Hepatocyte (in vitro differentiated cells): Measurements from ENCODE around the gene IRF6. TPM values are rescaled to one million over a fixed set of nuclear protein-coding genes. Genes with fewer than 3 reads are reported as not detected.

Experiments used
- DNase-seq: peaks from one replicate; pipeline ENCODE4 v3.0.0-alpha.2; 2016; ENCODE audit warnings: low spot score
- H2AFZ ChIP-seq: fragments of 200-600 bp; sonication (generic); 2 replicates; pipeline ENCODE4 v1.6.0; 2016; ENCODE audit warnings: antibody characterized with exemption, mild to moderate bottlenecking
- H3K27ac ChIP-seq: fragments of 200-600 bp; sonication (generic); 2 replicates; pipeline ENCODE4 v1.5.1; 2016; ENCODE audit warnings: mild to moderate bottlenecking
- H3K27me3 ChIP-seq: fragments of 200-600 bp; sonication (generic); 2 replicates; pipeline ENCODE4 v1.6.1; 2016
- H3K36me3 ChIP-seq: fragments of 200-600 bp; sonication (generic); replicated peaks from 2 replicates; pipeline ENCODE4 v1.5.1; 2016; ENCODE audit warnings: low read depth; ENCODE audit not compliant: insufficient read depth
- H3K4me1 ChIP-seq: fragments of 200-600 bp; sonication (generic); 2 replicates; pipeline ENCODE4 v1.5.1; 2016; ENCODE audit warnings: mild to moderate bottlenecking, moderate library complexity; ENCODE audit not compliant: insufficient read depth
- H3K4me2 ChIP-seq: fragments of 200-600 bp; sonication (generic); 2 replicates; pipeline ENCODE4 v1.6.0; 2016
- H3K4me3 ChIP-seq: fragments of 200-600 bp; sonication (generic); 2 replicates; pipeline ENCODE4 v1.5.1; 2016; ENCODE audit warnings: mild to moderate bottlenecking
- H3K79me2 ChIP-seq: fragments of 200-600 bp; sonication (generic); 2 replicates; pipeline ENCODE4 v1.6.0; 2017; ENCODE audit warnings: mild to moderate bottlenecking
- H3K9me2 ChIP-seq: fragments of 200-600 bp; sonication (generic); replicated peaks from 2 replicates; pipeline ENCODE4 v1.6.0; 2017; ENCODE audit warnings: mild to moderate bottlenecking; ENCODE audit not compliant: insufficient read depth
- H3K9me3 ChIP-seq: fragments of 200-600 bp; sonication (generic); 2 replicates; pipeline ENCODE4 v1.5.1; 2016; ENCODE audit warnings: low read depth, mild to moderate bottlenecking
- H4K20me1 ChIP-seq: fragments of 200-600 bp; sonication (generic); 2 replicates; pipeline ENCODE4 v1.6.0; 2016; ENCODE audit warnings: mild to moderate bottlenecking; ENCODE audit not compliant: insufficient read depth, poor library complexity, severe bottlenecking
- CTCF ChIP-seq: fragments of 200-600 bp; sonication (generic); IDR thresholded peaks from 2 replicates; pipeline ENCODE4 v1.5.1; 2016; ENCODE audit warnings: antibody characterized with exemption, mild to moderate bottlenecking; ENCODE audit not compliant: poor library complexity
- EZH2 ChIP-seq: fragments of 200-600 bp; sonication (generic); IDR thresholded peaks from 2 replicates; pipeline ENCODE4 v1.6.1; 2016; ENCODE audit warnings: antibody characterized with exemption, mild to moderate bottlenecking, borderline replicate concordance
- EZH2phosphoT487 ChIP-seq: fragments of 200-600 bp; sonication (generic); IDR thresholded peaks from one replicate; pipeline ENCODE4 v1.6.1; 2018; ENCODE audit warnings: antibody characterized with exemption, mild to moderate bottlenecking, low read depth, moderate library complexity; ENCODE audit not compliant: unreplicated experiment, severe bottlenecking
- WGBS: methylation state at CpG from one replicate; pipeline ENCODE4 v1.1.6; 2016; ENCODE audit warnings: low lambda C conversion rate; ENCODE audit errors: missing lambda C conversion rate; 5-methylcytosine and 5-hydroxymethylcytosine counted together
- polyA plus RNA-seq: library from polyadenylated mRNA; unstranded; fragments of >200 nt; fragmentation: Nextera tagmentation; extraction: Ambion mirVana; gene quantifications from 2 replicates; pipeline ENCODE4 v1.2.1, GENCODE V29; 2016
- total RNA-seq: library from RNA; depleted of rRNA; stranded (reverse); fragments of >200 nt; gene quantifications from 2 replicates; pipeline ENCODE4 v1.2.3, GENCODE V29; 2014

Gene IRF6
- total and polyA plus RNA-seq, 2 experiments from 2014 or later, result 31.0 to 35.3 TPM

- WGBS, result 60% methylated on average over 3 of the region's 3 CpGs
- H3K9me3 ChIP-seq, result no peaks in the 10 kb centered on the region
- no peak overlapping the region for H3K4me3 ChIP-seq
- H3K79me2 ChIP-seq, result no peaks in the 10 kb centered on the region
- no peak for DNase-seq
- H3K4me2 ChIP-seq, result no peak overlapping the region
- TF ChIP-seq CTCF (no peak), EZH2phosphoT487 (no peak), EZH2 (no peak)
- H3K27ac ChIP-seq, result no peak overlapping the region
- no peaks in the 10 kb centered on the region for H3K9me2 ChIP-seq
- no peaks in the 10 kb centered on the region for H3K36me3 ChIP-seq
- no peak overlapping the region for H2AFZ ChIP-seq
- no peaks in the 10 kb centered on the region for H3K4me1 ChIP-seq
- H4K20me1 ChIP-seq, result no peaks in the 10 kb centered on the region
- H3K27me3 ChIP-seq, result peaks cover 5% of the 10 kb centered on the region
Measured at GRCh38 chr1:209816923-209817322, 11.0 kb upstream of the IRF6 start.

GRCh38 chr1:209815931-209816341 is 10.0 kb upstream of the IRF6 start:
- Histone ChIP-seq H3K27me3 (peaks cover 5% of the 10 kb centered on the region), H3K4me1 (no peaks in the 10 kb centered on the region), H3K9me3 (no peaks in the 10 kb centered on the region), H3K27ac (peak overlapping the region; percentile 72), H4K20me1 (no peaks in the 10 kb centered on the region), H2AFZ (no peak overlapping the region), H3K9me2 (no peaks in the 10 kb centered on the region), H3K79me2 (no peaks in the 10 kb centered on the region), H3K4me2 (no peak overlapping the region), H3K36me3 (no peaks in the 10 kb centered on the region), H3K4me3 (no peak overlapping the region)
- 66% methylated on average over 6 of the region's 6 CpGs for WGBS
- TF ChIP-seq EZH2 (no peak), CTCF (no peak), EZH2phosphoT487 (no peak)
- DNase-seq, result no peak

GRCh38 chr1:209815490-209815889 is 9.5 kb upstream of the IRF6 start:
- no peaks in the 10 kb centered on the region for H3K9me2 ChIP-seq
- no peaks in the 10 kb centered on the region for H4K20me1 ChIP-seq
- no peaks in the 10 kb centered on the region for H3K79me2 ChIP-seq
- H3K4me2 ChIP-seq, result no peak overlapping the region
- 92% methylated on average over 3 of the region's 3 CpGs for WGBS
- no peaks in the 10 kb centered on the region for H3K9me3 ChIP-seq
- peak overlapping the region; percentile 62 for H3K27ac ChIP-seq
- no peak overlapping the region for H2AFZ ChIP-seq
- peaks cover 5% of the 10 kb centered on the region for H3K27me3 ChIP-seq
- TF ChIP-seq CTCF (no peak), EZH2phosphoT487 (no peak), EZH2 (no peak)
- no peak overlapping the region for H3K4me3 ChIP-seq
- DNase-seq, result no peak
- no peaks in the 10 kb centered on the region for H3K4me1 ChIP-seq
- no peaks in the 10 kb centered on the region for H3K36me3 ChIP-seq

- no peak overlapping the region for H3K4me2 ChIP-seq
- no peak for DNase-seq
- no peak overlapping the region for H3K4me3 ChIP-seq
- no peaks in the 10 kb centered on the region for H3K79me2 ChIP-seq
- no peaks in the 10 kb centered on the region for H3K9me3 ChIP-seq
- no peak overlapping the region for H2AFZ ChIP-seq
- TF ChIP-seq EZH2, result no peak
- TF ChIP-seq EZH2phosphoT487, result no peak
- no peak for TF ChIP-seq CTCF
- H3K9me2 ChIP-seq, result no peaks in the 10 kb centered on the region
- no peak overlapping the region for H3K27ac ChIP-seq
- no peaks in the 10 kb centered on the region for H4K20me1 ChIP-seq
- H3K27me3 ChIP-seq, result peaks cover 4% of the 10 kb centered on the region
- WGBS, result 94% methylated on average over 4 of the region's 4 CpGs
- no peaks in the 10 kb centered on the region for H3K36me3 ChIP-seq
- no peaks in the 10 kb centered on the region for H3K4me1 ChIP-seq
Measured at GRCh38 chr1:209813902-209814301, 8.0 kb upstream of the IRF6 start.
